Suprapubic skin (tissue), 4 donors: ENCODE measurements around the gene C11orf58. TPM values are rescaled to one million over a fixed set of nuclear protein-coding genes. Genes with fewer than 3 reads are reported as not detected.

Experiments
- DNase-seq, 2 donors: peaks; one replicate each; pipeline ENCODE4 v3.0.0-alpha.2; 2019; ENCODE audit warnings: low spot score in 2 of 2
- H3K27ac ChIP-seq: fragments of 200-600 bp; sonication (generic); one replicate; pipeline ENCODE4 v1.5.1; 2019
- H3K27me3 ChIP-seq: fragments of 200-600 bp; sonication (generic); one replicate; pipeline ENCODE4 v1.5.1; 2019
- H3K36me3 ChIP-seq: fragments of 200-600 bp; sonication (generic); one replicate; pipeline ENCODE4 v1.5.1; 2019
- H3K4me1 ChIP-seq: fragments of 200-600 bp; sonication (generic); one replicate; pipeline ENCODE4 v1.5.1; 2019
- H3K4me3 ChIP-seq: fragments of 200-600 bp; sonication (generic); one replicate; pipeline ENCODE4 v1.5.1; 2019; ENCODE audit warnings: mild to moderate bottlenecking
- H3K9me3 ChIP-seq: fragments of 200-600 bp; sonication (generic); one replicate; pipeline ENCODE4 v1.5.1; 2019
- EP300 ChIP-seq: sonication (generic); formaldehyde crosslinking; IDR thresholded peaks from one replicate; pipeline ENCODE4 v1.6.1; 2017; ENCODE audit warnings: antibody characterized with exemption
- POLR2A ChIP-seq, 2 donors: fragments of 450-650 bp; IDR thresholded peaks; one replicate each; pipeline ENCODE4 v1.6.1; 2017; ENCODE audit warnings: antibody characterized with exemption in 2 of 2, mild to moderate bottlenecking in 2 of 2, moderate library complexity in 2 of 2
- POLR2AphosphoS5 ChIP-seq, 3 donors: sonication (generic); formaldehyde crosslinking; IDR thresholded peaks; one replicate each; pipeline ENCODE4 v1.6.1; 2017; ENCODE audit warnings: antibody characterized with exemption in 3 of 3
- WGBS: methylation state at CpG from one replicate; pipeline ENCODE4 v1.1.5; 2018; 5-methylcytosine and 5-hydroxymethylcytosine counted together
- total RNA-seq, 4 donors: library from RNA; depleted of rRNA; stranded (reverse); fragments of >200 nt; gene quantifications; one replicate each; pipeline ENCODE4 v1.1.0, GENCODE V29; 2016
- TF ChIP-seq, protein P1 (sequence below), 2 donors: fragments of 200-600 bp in 1 of 2; fragments of 450-650 bp in 1 of 2; sonication (generic) in 1 of 2; IDR thresholded peaks; one replicate each; pipeline ENCODE4 v1.5.1; 2016 to 2019; ENCODE audit warnings: antibody characterized with exemption in 2 of 2, mild to moderate bottlenecking in 1 of 2, moderate library complexity in 1 of 2

C11orf58 gene
- total RNA-seq, 4 donors from 2014 or later, result 103 to 158 (median 133) TPM

DNA sequence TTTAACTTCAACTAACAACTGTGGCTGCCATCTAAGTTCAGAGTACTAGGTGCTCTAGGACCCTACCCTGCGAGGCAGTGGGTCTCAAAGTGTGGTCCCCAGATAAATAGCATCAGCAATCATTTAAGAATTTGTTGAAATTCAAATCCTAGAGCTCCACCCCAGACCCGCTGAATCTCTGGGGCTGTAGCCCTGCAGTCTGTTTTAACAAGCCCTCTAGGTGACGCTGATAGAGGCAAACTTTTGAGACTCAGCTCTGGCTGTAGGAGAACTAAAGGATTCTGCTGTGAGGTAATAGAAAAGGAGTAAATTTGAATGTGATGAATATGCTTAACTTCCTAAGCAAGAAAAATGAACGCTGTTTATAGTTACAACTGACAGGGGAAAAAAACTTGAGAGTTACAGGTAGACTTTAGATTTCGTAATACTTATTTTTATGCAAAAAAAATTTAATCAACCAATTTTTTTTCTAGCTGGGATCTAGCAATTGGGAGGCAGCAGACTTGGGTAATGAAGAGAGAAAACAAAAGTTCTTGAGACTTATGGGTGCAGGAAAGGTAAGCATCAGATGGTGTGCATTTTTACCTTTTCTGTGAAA lies 5.8 kb downstream of the C11orf58 start:
- no peak overlapping the region for H3K4me3 ChIP-seq
- peaks cover 60% of the 10 kb centered on the region for H3K4me1 ChIP-seq
- 90% methylated on average over 5 of the region's 5 CpGs for WGBS
- DNase-seq, result no peak
- no peaks in the 10 kb centered on the region for H3K9me3 ChIP-seq
- TF ChIP-seq, protein P1, sequence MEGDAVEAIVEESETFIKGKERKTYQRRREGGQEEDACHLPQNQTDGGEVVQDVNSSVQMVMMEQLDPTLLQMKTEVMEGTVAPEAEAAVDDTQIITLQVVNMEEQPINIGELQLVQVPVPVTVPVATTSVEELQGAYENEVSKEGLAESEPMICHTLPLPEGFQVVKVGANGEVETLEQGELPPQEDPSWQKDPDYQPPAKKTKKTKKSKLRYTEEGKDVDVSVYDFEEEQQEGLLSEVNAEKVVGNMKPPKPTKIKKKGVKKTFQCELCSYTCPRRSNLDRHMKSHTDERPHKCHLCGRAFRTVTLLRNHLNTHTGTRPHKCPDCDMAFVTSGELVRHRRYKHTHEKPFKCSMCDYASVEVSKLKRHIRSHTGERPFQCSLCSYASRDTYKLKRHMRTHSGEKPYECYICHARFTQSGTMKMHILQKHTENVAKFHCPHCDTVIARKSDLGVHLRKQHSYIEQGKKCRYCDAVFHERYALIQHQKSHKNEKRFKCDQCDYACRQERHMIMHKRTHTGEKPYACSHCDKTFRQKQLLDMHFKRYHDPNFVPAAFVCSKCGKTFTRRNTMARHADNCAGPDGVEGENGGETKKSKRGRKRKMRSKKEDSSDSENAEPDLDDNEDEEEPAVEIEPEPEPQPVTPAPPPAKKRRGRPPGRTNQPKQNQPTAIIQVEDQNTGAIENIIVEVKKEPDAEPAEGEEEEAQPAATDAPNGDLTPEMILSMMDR (IDR thresholded peaks at IDR 0.05), result no peak
- TF ChIP-seq POLR2AphosphoS5 (IDR thresholded peaks at IDR 0.05), result no peak
- no peak for TF ChIP-seq EP300
- no peak for TF ChIP-seq POLR2A (IDR thresholded peaks at IDR 0.05)
- H3K27me3 ChIP-seq, result no peaks in the 10 kb centered on the region
- H3K36me3 ChIP-seq, result peaks cover 41% of the 10 kb centered on the region
- no peak overlapping the region for H3K27ac ChIP-seq

DNA sequence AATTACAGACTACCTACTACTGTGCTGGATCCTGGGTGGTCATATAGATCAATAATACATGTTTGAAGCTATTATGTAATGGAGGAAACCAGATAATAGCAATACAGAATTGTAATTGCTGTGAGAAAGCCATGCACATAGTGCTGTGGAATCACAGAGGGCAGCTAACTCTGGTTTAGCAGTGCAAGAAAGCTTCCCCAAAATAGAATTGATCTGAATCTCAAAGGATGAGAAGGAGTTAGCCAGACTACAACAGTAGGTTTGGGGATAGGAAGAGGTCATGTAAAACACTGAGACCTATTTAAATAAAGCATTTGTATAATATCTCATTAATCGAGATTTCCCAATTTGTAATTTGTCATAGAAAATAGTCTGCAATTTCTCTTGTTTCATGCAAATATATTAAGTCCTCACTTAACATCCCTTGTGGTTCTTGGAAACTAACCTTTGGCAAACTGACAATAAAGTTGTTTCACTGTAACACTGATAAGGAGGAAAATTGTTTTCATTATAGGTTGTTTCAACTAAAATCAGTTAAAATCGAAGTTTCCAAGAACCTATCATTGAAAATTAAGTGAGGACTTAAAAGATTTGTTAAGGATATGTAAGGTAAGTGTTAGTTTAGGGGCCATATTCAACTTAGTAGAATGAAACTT lies 7.6 kb downstream of the C11orf58 start:
- no peak for DNase-seq
- WGBS, result 92% methylated on average over 2 of the region's 2 CpGs
- H3K36me3 ChIP-seq, result peaks cover 60% of the 10 kb centered on the region
- no peaks in the 10 kb centered on the region for H3K9me3 ChIP-seq
- H3K27me3 ChIP-seq, result no peaks in the 10 kb centered on the region
- no peak overlapping the region for H3K27ac ChIP-seq
- no peak for TF ChIP-seq EP300
- TF ChIP-seq, protein P1 (IDR thresholded peaks at IDR 0.05), result no peak
- TF ChIP-seq POLR2AphosphoS5 (IDR thresholded peaks at IDR 0.05), result no peak
- no peak for TF ChIP-seq POLR2A (IDR thresholded peaks at IDR 0.05)
- peaks cover 43% of the 10 kb centered on the region for H3K4me1 ChIP-seq
- no peak overlapping the region for H3K4me3 ChIP-seq

GRCh38 chr11:16749092-16749491 lies 10.6 kb downstream of the C11orf58 start:
- no peaks in the 10 kb centered on the region for H3K9me3 ChIP-seq
- peaks cover 88% of the 10 kb centered on the region for H3K36me3 ChIP-seq
- no peak overlapping the region for H3K27ac ChIP-seq
- no peak overlapping the region for H3K4me3 ChIP-seq
- DNase-seq, result no peak
- H3K27me3 ChIP-seq, result no peaks in the 10 kb centered on the region
- H3K4me1 ChIP-seq, result peaks cover 16% of the 10 kb centered on the region
- TF ChIP-seq POLR2AphosphoS5 (IDR thresholded peaks at IDR 0.05) (no peak), EP300 (no peak), POLR2A (IDR thresholded peaks at IDR 0.05) (no peak)
- TF ChIP-seq, protein P1 (IDR thresholded peaks at IDR 0.05), result no peak
- 90% methylated on average over 1 of the region's 1 CpG for WGBS

DNA sequence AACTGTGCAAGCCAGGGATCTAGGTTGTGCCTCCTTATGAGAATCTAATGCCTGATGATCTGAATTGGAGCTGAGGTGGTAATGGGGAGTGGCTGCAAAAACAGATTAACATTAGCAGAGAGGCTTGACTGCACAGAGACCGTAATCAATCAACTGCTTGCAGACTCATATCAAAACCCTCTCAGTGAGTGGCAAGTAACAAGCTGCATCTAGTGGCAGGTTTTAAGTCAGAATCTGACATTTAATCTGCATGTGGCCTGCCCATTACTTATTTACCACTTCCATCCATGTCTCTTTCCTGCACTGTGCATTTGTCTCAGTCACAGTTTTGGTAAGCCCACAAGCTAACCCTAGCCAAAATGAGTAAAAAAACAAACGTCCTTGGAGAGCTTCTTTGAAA lies 11.2 kb downstream of the C11orf58 start:
- Histone ChIP-seq H3K27ac (no peak overlapping the region), H3K9me3 (no peaks in the 10 kb centered on the region), H3K36me3 (peaks cover 93% of the 10 kb centered on the region), H3K4me1 (peaks cover 11% of the 10 kb centered on the region), H3K4me3 (no peak overlapping the region), H3K27me3 (no peaks in the 10 kb centered on the region)
- TF ChIP-seq POLR2AphosphoS5 (IDR thresholded peaks at IDR 0.05) (no peak), POLR2A (IDR thresholded peaks at IDR 0.05) (no peak), EP300 (no peak)
- TF ChIP-seq, protein P1 (IDR thresholded peaks at IDR 0.05), result no peak
- DNase-seq, result no peak
- 69% methylated on average over 2 of the region's 2 CpGs for WGBS

- no peaks in the 10 kb centered on the region for H3K27me3 ChIP-seq
- H3K36me3 ChIP-seq, result peaks cover 94% of the 10 kb centered on the region
- no peak overlapping the region for H3K4me3 ChIP-seq
- H3K4me1 ChIP-seq, result peaks cover 3% of the 10 kb centered on the region
- WGBS, result 90% methylated on average over 1 of the region's 1 CpG
- H3K9me3 ChIP-seq, result no peaks in the 10 kb centered on the region
- DNase-seq, result no peak
- no peak for TF ChIP-seq POLR2A (IDR thresholded peaks at IDR 0.05)
- TF ChIP-seq EP300, result no peak
- TF ChIP-seq, protein P1 (IDR thresholded peaks at IDR 0.05), result no peak
- TF ChIP-seq POLR2AphosphoS5 (IDR thresholded peaks at IDR 0.05), result no peak
- H3K27ac ChIP-seq, result no peak overlapping the region
These were observed 12.0 kb downstream of the C11orf58 start for GRCh38 chr11:16750417-16750816.
